Smooth muscle cell (in vitro differentiated cells): Measurements from ENCODE around the gene KCNMB4. TPM values are rescaled to one million over a fixed set of nuclear protein-coding genes. Genes with fewer than 3 reads are reported as not detected.

Experiments used
- DNase-seq: peaks from one replicate; lab custom pipeline; 2025; ENCODE audit not compliant: unreplicated experiment; lab: John Stamatoyannopoulos, UW
- H2AFZ ChIP-seq: fragments of 200-600 bp; sonication (generic); 2 replicates; pipeline ENCODE4 v1.6.0; 2016; ENCODE audit warnings: antibody characterized with exemption, low read depth, mild to moderate bottlenecking
- H3F3A ChIP-seq: fragments of 200-600 bp; sonication (generic); 2 replicates; pipeline ENCODE4 v1.6.0; 2017; ENCODE audit warnings: antibody characterized with exemption, low read depth
- H3K27ac ChIP-seq: fragments of 200-600 bp; sonication (generic); 2 replicates; pipeline ENCODE4 v1.5.1; 2016; ENCODE audit warnings: low read depth, mild to moderate bottlenecking
- H3K27me3 ChIP-seq: fragments of 200-600 bp; sonication (generic); 2 replicates; pipeline ENCODE4 v1.6.1; 2016; ENCODE audit warnings: low read depth, mild to moderate bottlenecking
- H3K36me3 ChIP-seq: fragments of 200-600 bp; sonication (generic); 2 replicates; pipeline ENCODE4 v1.5.1; 2016; ENCODE audit warnings: low read depth
- H3K4me1 ChIP-seq: fragments of 200-600 bp; sonication (generic); 2 replicates; pipeline ENCODE4 v1.5.1; 2016; ENCODE audit warnings: low read depth
- H3K4me2 ChIP-seq: fragments of 200-600 bp; sonication (generic); 2 replicates; pipeline ENCODE4 v1.6.0; 2016; ENCODE audit warnings: mild to moderate bottlenecking
- H3K4me3 ChIP-seq: fragments of 200-600 bp; sonication (generic); 2 replicates; pipeline ENCODE4 v1.5.1; 2016; ENCODE audit warnings: mild to moderate bottlenecking
- H3K79me2 ChIP-seq: fragments of 200-600 bp; sonication (generic); 2 replicates; pipeline ENCODE4 v1.6.0; 2016; ENCODE audit warnings: low read depth, mild to moderate bottlenecking
- H3K9ac ChIP-seq: fragments of 200-600 bp; sonication (generic); 2 replicates; pipeline ENCODE4 v1.6.0; 2016; ENCODE audit warnings: low read depth
- H3K9me3 ChIP-seq: fragments of 200-600 bp; sonication (generic); replicated peaks from 2 replicates; pipeline ENCODE4 v1.5.1; 2016; ENCODE audit warnings: low read depth
- H4K20me1 ChIP-seq: fragments of 200-600 bp; sonication (generic); 2 replicates; pipeline ENCODE4 v1.6.0; 2016; ENCODE audit warnings: low read depth
- CTCF ChIP-seq: fragments of 200-600 bp; sonication (generic); IDR thresholded peaks from 2 replicates; pipeline ENCODE4 v1.5.1; 2017; ENCODE audit warnings: borderline replicate concordance, mild to moderate bottlenecking, antibody characterized with exemption; ENCODE audit not compliant: insufficient read depth, poor library complexity, severe bottlenecking
- WGBS: methylation state at CpG from one replicate; pipeline ENCODE4 v1.1.7; 2016; ENCODE audit warnings: low lambda C conversion rate; 5-methylcytosine and 5-hydroxymethylcytosine counted together
- polyA plus RNA-seq: library from polyadenylated mRNA; unstranded; fragments of >200 nt; fragmentation: Nextera tagmentation; extraction: Ambion mirVana; gene quantifications from 2 replicates; pipeline ENCODE4 v1.2.1, GENCODE V29; 2016
- total RNA-seq: library from RNA; depleted of rRNA; stranded (reverse); fragments of >200 nt; gene quantifications from 2 replicates; pipeline ENCODE4 v1.2.3, GENCODE V29; 2014

Gene KCNMB4
- total and polyA plus RNA-seq, 2 experiments from 2014 or later = 8.5 to 8.9 TPM

- no peak for TF ChIP-seq CTCF
- Histone ChIP-seq H3K4me2 (no peak overlapping the region), H3K36me3 (no peaks in the 10 kb centered on the region), H2AFZ (no peak overlapping the region), H3K9me3 (no peaks in the 10 kb centered on the region), H3K27ac (no peak overlapping the region), H4K20me1 (no peaks in the 10 kb centered on the region), H3K27me3 (no peaks in the 10 kb centered on the region), H3K4me3 (no peak overlapping the region), H3K9ac (no peak overlapping the region), H3F3A (no peaks in the 10 kb centered on the region), H3K79me2 (no peaks in the 10 kb centered on the region), H3K4me1 (no peaks in the 10 kb centered on the region)
- DNase-seq = no peak
- 97% methylated on average over 4 of the region's 4 CpGs for WGBS
Measured at GRCh38 chr12:70448371-70448770, 82.3 kb downstream of the KCNMB4 start.

DNA sequence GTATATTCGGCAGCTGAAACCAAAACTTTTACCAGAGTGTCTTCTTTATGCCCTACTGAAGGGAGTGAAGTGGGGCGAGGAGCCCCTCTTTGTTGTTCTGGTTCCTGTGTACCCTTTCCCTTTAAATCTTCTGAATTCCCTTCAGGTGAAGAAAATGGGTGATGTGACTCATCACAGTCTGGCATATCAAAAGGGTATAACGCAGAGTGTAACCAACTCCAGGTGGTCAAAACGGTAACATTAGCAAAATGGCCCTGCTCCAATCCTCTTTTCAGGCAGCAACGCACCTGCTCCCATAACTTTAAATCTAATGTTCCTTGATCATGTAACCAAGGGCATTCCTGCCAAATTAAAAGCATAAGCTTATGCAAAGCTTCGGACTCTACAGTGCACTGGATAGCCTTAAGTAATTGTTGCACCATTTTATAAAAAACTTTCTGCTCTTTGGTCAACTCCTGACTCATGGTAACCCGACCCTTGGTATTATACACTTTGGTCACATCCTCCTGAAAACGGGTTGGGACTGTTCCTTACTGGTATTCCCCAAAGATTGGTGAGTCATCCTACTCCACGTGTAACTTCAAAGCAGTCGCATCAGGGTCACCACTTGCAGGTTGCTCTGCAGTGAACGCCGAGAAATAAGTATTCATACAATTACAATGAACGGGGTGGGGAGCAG lies 83.1 kb downstream of the KCNMB4 start:
- H4K20me1 ChIP-seq = no peaks in the 10 kb centered on the region
- no peaks in the 10 kb centered on the region for H3K79me2 ChIP-seq
- H3F3A ChIP-seq = no peaks in the 10 kb centered on the region
- H3K4me1 ChIP-seq = no peaks in the 10 kb centered on the region
- no peak overlapping the region for H3K4me2 ChIP-seq
- H3K27ac ChIP-seq = no peak overlapping the region
- TF ChIP-seq CTCF = no peak
- H3K9ac ChIP-seq = no peak overlapping the region
- no peaks in the 10 kb centered on the region for H3K36me3 ChIP-seq
- WGBS = 85% methylated on average over 13 of the region's 13 CpGs
- H3K9me3 ChIP-seq = no peaks in the 10 kb centered on the region
- H2AFZ ChIP-seq = no peak overlapping the region
- no peaks in the 10 kb centered on the region for H3K27me3 ChIP-seq
- no peak for DNase-seq
- no peak overlapping the region for H3K4me3 ChIP-seq

GRCh38 chr12:70449753-70450341 lies 83.8 kb downstream of the KCNMB4 start:
- Histone ChIP-seq H3K79me2 (no peaks in the 10 kb centered on the region), H3K36me3 (no peaks in the 10 kb centered on the region), H3K4me3 (no peak overlapping the region), H3F3A (no peaks in the 10 kb centered on the region), H3K9me3 (no peaks in the 10 kb centered on the region), H2AFZ (no peak overlapping the region), H3K27ac (no peak overlapping the region), H3K9ac (no peak overlapping the region), H3K4me2 (no peak overlapping the region), H3K27me3 (no peaks in the 10 kb centered on the region), H4K20me1 (no peaks in the 10 kb centered on the region), H3K4me1 (no peaks in the 10 kb centered on the region)
- no peak for DNase-seq
- 92% methylated on average over 2 of the region's 2 CpGs for WGBS
- TF ChIP-seq CTCF = no peak

- WGBS = 92% methylated on average over 1 of the region's 1 CpG
- Histone ChIP-seq H2AFZ (no peak overlapping the region), H3F3A (no peaks in the 10 kb centered on the region), H3K27me3 (no peaks in the 10 kb centered on the region), H3K9me3 (no peaks in the 10 kb centered on the region), H4K20me1 (no peaks in the 10 kb centered on the region), H3K4me1 (no peaks in the 10 kb centered on the region), H3K27ac (no peak overlapping the region), H3K4me2 (no peak overlapping the region), H3K9ac (no peak overlapping the region), H3K4me3 (no peak overlapping the region), H3K79me2 (no peaks in the 10 kb centered on the region), H3K36me3 (no peaks in the 10 kb centered on the region)
- DNase-seq = no peak
- TF ChIP-seq CTCF = no peak
Measured at GRCh38 chr12:70451528-70451927, 85.4 kb downstream of the KCNMB4 start.
